H1 (cell line): ENCODE measurements around the gene ARMH1. TPM values are rescaled to one million over a fixed set of nuclear protein-coding genes. Genes with fewer than 3 reads are reported as not detected.

Source experiments
- CTCF ChIA-PET: fragments of 300-600 bp; sonication (Branson Sonifier 250); formaldehyde crosslinking; loops from one replicate; lab custom pipeline; 2021; ENCODE audit not compliant: partially characterized antibody; lab: Charles Lee
- POLR2A ChIA-PET: fragments of 300-600 bp; sonication (Branson Sonifier 250); formaldehyde crosslinking; loops from one replicate; lab custom pipeline; 2021; ENCODE audit warnings: inconsistent platforms; ENCODE audit not compliant: partially characterized antibody; lab: Charles Lee
- DNase-seq, 2 experiments: peaks; one replicate each; pipeline versions ENCODE4 v3.0.0 to v3.0.0-alpha.2; 2010 to 2022; ENCODE audit warnings: low spot score in 2 of 2, low read depth in 1 of 2, mixed read lengths in 1 of 2
- FAIRE-seq: peaks from 2 replicates; lab custom pipeline; 2011; peaks lifted over from hg19 to GRCh38; lab: Jason Lieb, UNC
- H2AFZ ChIP-seq: 2 replicates; pipeline ENCODE4 v1.8.1; 2012; ENCODE audit warnings: low read length, inconsistent platforms
- H2AK5ac ChIP-seq: 2 replicates; pipeline ENCODE4 v1.6.1; 2013; ENCODE audit warnings: low read depth, low read length
- H2BK120ac ChIP-seq: replicated peaks from 2 replicates; pipeline ENCODE3; 2013; ENCODE audit warnings: low read depth, low read length, inconsistent platforms
- H2BK12ac ChIP-seq: 2 replicates; pipeline ENCODE4 v1.6.1; 2013; ENCODE audit warnings: low read depth, low read length
- H2BK15ac ChIP-seq: 2 replicates; pipeline ENCODE4 v1.6.1; 2013; ENCODE audit warnings: low read length
- H2BK20ac ChIP-seq: 2 replicates; pipeline ENCODE4 v1.6.1; 2013; ENCODE audit warnings: low read length
- H2BK5ac ChIP-seq: 2 replicates; pipeline ENCODE4 v1.6.1; 2013; ENCODE audit warnings: low read depth, low read length
- H3K14ac ChIP-seq: 2 replicates; pipeline ENCODE4 v1.6.1; 2013; ENCODE audit warnings: inconsistent platforms; ENCODE audit not compliant: insufficient read length
- H3K18ac ChIP-seq: 2 replicates; pipeline ENCODE4 v1.6.1; 2013; ENCODE audit warnings: low read length; ENCODE audit errors: extremely low read depth
- H3K23ac ChIP-seq: 2 replicates; pipeline ENCODE4 v1.6.1; 2013; ENCODE audit warnings: inconsistent platforms; ENCODE audit not compliant: insufficient read length
- H3K23me2 ChIP-seq: 2 replicates; pipeline ENCODE4 v1.6.1; 2013; ENCODE audit warnings: low read depth, low read length
- H3K27ac ChIP-seq: 2 replicates; pipeline ENCODE4 v1.6.1; 2011; ENCODE audit warnings: low read depth, low read length, inconsistent platforms
- H3K27me3 ChIP-seq, 4 experiments: replicated peaks in 1 of 4; 1 replicate in 1 of 4; 2 replicates in 3 of 4; pipeline versions ENCODE4 v1.6.1 to v1.8.1; 2011 to 2013; ENCODE audit warnings: low read length in 3 of 4, mild to moderate bottlenecking in 3 of 4, inconsistent platforms in 2 of 4, mixed read lengths in 2 of 4, moderate library complexity in 1 of 4; ENCODE audit not compliant: control insufficient read depth in 3 of 4, insufficient read depth in 3 of 4; ENCODE audit errors: extremely low read depth in 1 of 4
- H3K36me3 ChIP-seq, 4 experiments: 2 replicates each; pipeline versions ENCODE4 v1.6.1 to v1.8.1; 2011 to 2013; ENCODE audit warnings: mild to moderate bottlenecking in 4 of 4, low read length in 3 of 4, moderate library complexity in 2 of 4, control low read depth in 1 of 4, inconsistent platforms in 1 of 4; ENCODE audit not compliant: insufficient read depth in 4 of 4, control insufficient read depth in 2 of 4
- H3K4ac ChIP-seq: replicated peaks from 2 replicates; pipeline ENCODE3; 2013; ENCODE audit warnings: low read length, low read depth, mixed read lengths, inconsistent platforms; ENCODE audit not compliant: insufficient read length
- H3K4me1 ChIP-seq, 4 experiments: replicated peaks in 1 of 4; 1 replicate in 1 of 4; 2 replicates in 3 of 4; pipeline versions ENCODE4 v1.6.1 to v1.8.1; 2011 to 2013; ENCODE audit warnings: low read length in 3 of 4, inconsistent platforms in 2 of 4, mixed read lengths in 1 of 4; ENCODE audit not compliant: insufficient read depth in 4 of 4, control insufficient read depth in 3 of 4
- H3K4me2 ChIP-seq, 2 experiments: 2 replicates each; pipeline versions ENCODE4 v1.6.1 to v1.8.1; 2011 to 2013; ENCODE audit warnings: low read depth in 2 of 2, low read length in 2 of 2, control low read depth in 1 of 2, inconsistent platforms in 1 of 2, mild to moderate bottlenecking in 1 of 2; ENCODE audit not compliant: insufficient read depth in 1 of 2
- H3K4me3 ChIP-seq, 4 experiments: fragments of 200-600, 300-600 bp in 1 of 4; sonication (generic), shearing (Covaris generic), sonication (Bioruptor Twin) in 1 of 4; 2 replicates each; pipeline versions ENCODE4 v1.5.1 to v1.8.1; 2011 to 2016; ENCODE audit warnings: low read length in 4 of 4, low read depth in 3 of 4, control low read depth in 2 of 4, inconsistent platforms in 2 of 4, mild to moderate bottlenecking in 2 of 4, mixed read lengths in 1 of 4, moderate library complexity in 1 of 4; ENCODE audit not compliant: insufficient read depth in 2 of 4; ENCODE audit errors: extremely low read depth in 1 of 4
- H3K56ac ChIP-seq: replicated peaks from 2 replicates; pipeline ENCODE3; 2013; ENCODE audit warnings: low read depth, mild to moderate bottlenecking, mixed read lengths, low read length, inconsistent platforms; ENCODE audit not compliant: insufficient read length
- H3K79me1 ChIP-seq: 2 replicates; pipeline ENCODE4 v1.6.1; 2013; ENCODE audit warnings: low read depth, low read length, control low read depth
- H3K79me2 ChIP-seq, 2 experiments: 2 replicates each; pipeline versions ENCODE4 v1.6.1 to v1.8.1; 2012 to 2013; ENCODE audit warnings: low read length in 2 of 2, mild to moderate bottlenecking in 2 of 2, inconsistent platforms in 1 of 2; ENCODE audit not compliant: insufficient read depth in 2 of 2, control insufficient read depth in 1 of 2
- H3K9ac ChIP-seq, 4 experiments: replicated peaks in 1 of 4; 1 replicate in 1 of 4; 2 replicates in 3 of 4; pipeline versions ENCODE4 v1.6.1 to v1.8.1; 2011 to 2013; ENCODE audit warnings: low read depth in 3 of 4, low read length in 3 of 4, control low read depth in 2 of 4, mild to moderate bottlenecking in 2 of 4, moderate library complexity in 2 of 4, inconsistent platforms in 1 of 4; ENCODE audit errors: extremely low read depth in 1 of 4
- H3K9me3 ChIP-seq, 2 experiments: 2 replicates each; pipeline versions ENCODE4 v1.6.1 to v1.8.1; 2012 to 2013; ENCODE audit warnings: mild to moderate bottlenecking in 2 of 2, moderate library complexity in 2 of 2, control low read depth in 1 of 2, inconsistent platforms in 1 of 2, low read depth in 1 of 2, low read length in 1 of 2, mixed read lengths in 1 of 2; ENCODE audit not compliant: insufficient read depth in 2 of 2
- H4K20me1 ChIP-seq, 2 experiments: replicated peaks in 1 of 2; 2 replicates each; pipeline versions ENCODE3 to v1.8.1; 2011 to 2013; ENCODE audit warnings: inconsistent platforms in 2 of 2, low read length in 2 of 2, mild to moderate bottlenecking in 1 of 2; ENCODE audit not compliant: insufficient read depth in 2 of 2, control insufficient read depth in 1 of 2
- H4K5ac ChIP-seq: 2 replicates; pipeline ENCODE4 v1.6.1; 2013; ENCODE audit warnings: low read length, low read depth, mixed read lengths, inconsistent platforms; ENCODE audit not compliant: insufficient read length
- H4K8ac ChIP-seq: 2 replicates; pipeline ENCODE4 v1.8.0; 2013; ENCODE audit warnings: mild to moderate bottlenecking, moderate library complexity, low read length, inconsistent platforms; ENCODE audit not compliant: insufficient read depth; ENCODE audit errors: extremely low read depth
- H4K91ac ChIP-seq: replicated peaks from 2 replicates; pipeline ENCODE3; 2013; ENCODE audit warnings: low read length, mixed read lengths, inconsistent platforms; ENCODE audit not compliant: insufficient read length
- BCL11A ChIP-seq, 2 experiments: IDR thresholded peaks; one replicate each; pipeline ENCODE4 v1.6.1; 2011; ENCODE audit warnings: low read depth in 2 of 2, low read length in 2 of 2, mild to moderate bottlenecking in 2 of 2
- EP300 ChIP-seq, 2 experiments: IDR thresholded peaks; 1 replicate in 1 of 2; 2 replicates in 1 of 2; pipeline ENCODE4 v1.6.1; 2011 to 2012; ENCODE audit warnings: low read depth in 2 of 2, low read length in 2 of 2, mild to moderate bottlenecking in 2 of 2, borderline replicate concordance in 1 of 2, inconsistent platforms in 1 of 2, moderate library complexity in 1 of 2
- EZH2 ChIP-seq: fragments of 200-600 bp; sonication (generic); IDR thresholded peaks from 2 replicates; pipeline ENCODE4 v1.7.1; 2012; ENCODE audit warnings: low read depth, mild to moderate bottlenecking, moderate library complexity, low read length, inconsistent platforms; ENCODE audit not compliant: severe bottlenecking
- GTF2F1 ChIP-seq: IDR thresholded peaks from 2 replicates; pipeline ENCODE4 v1.6.1; 2012; ENCODE audit warnings: low read depth, low read length, improper control_type of control experiment, borderline replicate concordance
- MAX ChIP-seq: IDR thresholded peaks from 2 replicates; pipeline ENCODE4 v1.6.1; 2012; ENCODE audit warnings: inconsistent platforms
- RBBP5 ChIP-seq: IDR thresholded peaks from 2 replicates; pipeline ENCODE4 v1.7.1; 2012; ENCODE audit warnings: low read depth, mild to moderate bottlenecking, inconsistent platforms, low read length, moderate library complexity, borderline replicate concordance
- WGBS, 2 experiments: shearing (Covaris generic) in 1 of 2; methylation state at CpG; one replicate each; pipeline versions ENCODE4 v1.1.6 to v1.1.7; 2013 to 2015; ENCODE audit warnings: low lambda C conversion rate in 2 of 2, mixed read lengths in 2 of 2, inconsistent platforms in 1 of 2, low coverage in 1 of 2, missing lambda C conversion rate in 1 of 2; ENCODE audit not compliant: insufficient replicate concordance in 2 of 2, insufficient coverage in 1 of 2, insufficient read length in 1 of 2; ENCODE audit errors: extremely low coverage in 1 of 2, missing lambda C conversion rate in 1 of 2; 5-methylcytosine and 5-hydroxymethylcytosine counted together
- polyA plus RNA-seq, 7 experiments: library from polyadenylated mRNA; depleted of rRNA in 3 of 7; stranded (reverse) in 5 of 7; unstranded in 2 of 7; fragments of >200 nt in 5 of 7; fragments of 200-250 nt in 2 of 7; gene quantifications; 1 replicate in 5 of 7; 2 replicates in 1 of 7; 4 replicates in 1 of 7; pipeline versions ENCODE4 v1.2.1 to v1.2.3, GENCODE V29; 2011 to 2013; ENCODE audit warnings: missing spikeins in 2 of 7, mixed read lengths in 2 of 7
- total RNA-seq: library from RNA; stranded (reverse); fragmentation: NEBNext Ultra II Directional; extraction: Animal tissue kit (Norgen Biotek cat#: 25700); gene quantifications from 2 replicates; pipeline ENCODE4 v1.2.1, GENCODE V29; 2021
- TF ChIP-seq, protein P1 (sequence below): IDR thresholded peaks from 2 replicates; pipeline ENCODE4 v1.6.1; 2011; ENCODE audit warnings: low read length, improper control_type of control experiment

ARMH1 gene
- total and polyA plus RNA-seq, 2 of the 8 experiments (the other 6 are each of a cell fraction or from before 2014, with no cell fraction given): 0.82 to 0.85 TPM

DNA sequence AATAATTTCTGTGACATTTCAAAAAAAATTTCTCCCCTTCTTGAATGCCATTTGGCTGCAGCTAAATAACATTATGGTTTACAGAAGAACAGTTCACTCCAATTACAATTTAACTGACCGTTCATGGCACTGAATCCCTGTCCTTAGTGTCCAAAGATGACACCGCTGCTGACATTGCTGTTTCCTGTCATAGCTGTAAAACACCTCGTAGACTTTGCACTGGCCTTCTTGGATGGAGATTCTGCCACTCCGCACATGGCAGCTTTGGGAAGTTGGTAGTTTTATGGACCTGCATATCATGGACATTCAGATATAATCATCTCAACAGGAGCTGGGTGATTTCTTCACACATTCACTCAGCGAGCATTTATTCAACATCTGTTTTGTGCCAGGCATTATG, 5.0 kb downstream of the ARMH1 start:
- no peak overlapping the region for H3K18ac ChIP-seq
- H2BK15ac ChIP-seq: 0 out of 2 replicates have a peak overlapping the region, but pooled peaks have one; percentile 21
- H3K14ac ChIP-seq: no peak overlapping the region
- FAIRE-seq (no peak), DNase-seq (no peak)
- peaks cover 6% of the 10 kb centered on the region for H3K23me2 ChIP-seq
- no peaks in the 10 kb centered on the region for H3K9me3 ChIP-seq
- no peak overlapping the region for H3K23ac ChIP-seq
- no peak overlapping the region for H3K9ac ChIP-seq
- H2BK20ac ChIP-seq: no peak overlapping the region
- H3K56ac ChIP-seq: no peak overlapping the region
- H2AFZ ChIP-seq: no peak overlapping the region
- ChIA-PET POLR2A (interaction anchor here (1.2 to 2.2 kb wide), 3 partner anchors 8 to 42 kb away, joined by 3 to 7 read pairs (median 3); no protein-coding TSS in a partner anchor), CTCF (interaction anchor here (1.3 kb wide), 1 partner anchor 28 kb away, joined by 3 read pairs; no protein-coding TSS in a partner anchor)
- H3K4me2 ChIP-seq: no peak overlapping the region
- H4K8ac ChIP-seq: no peak overlapping the region
- no peak overlapping the region; the same call in 1 of the 2 replicates for H2BK5ac ChIP-seq
- no peaks in the 10 kb centered on the region for H3K79me2 ChIP-seq
- H4K20me1 ChIP-seq: no peaks in the 10 kb centered on the region
- H3K4ac ChIP-seq: no peak overlapping the region
- H2BK120ac ChIP-seq: no peak overlapping the region
- peaks cover 5 to 14% (median 10%) of the 10 kb centered on the region in 4 experiments; a peak in 5 of 7 replicates for H3K4me1 ChIP-seq
- H3K79me1 ChIP-seq: no peaks in the 10 kb centered on the region
- H4K91ac ChIP-seq: no peak overlapping the region
- H3K36me3 ChIP-seq: no peaks in the 10 kb centered on the region; a peak in 2 of 8 replicates
- no peak overlapping the region for H3K27ac ChIP-seq
- H2BK12ac ChIP-seq: no peak overlapping the region
- WGBS, 2 experiments: 89% methylated on average over 5 of the region's 5 CpGs; no CpG with 5 or more reads in 1 of the 2 experiments
- H3K4me3 ChIP-seq: no peak overlapping the region
- H3K27me3 ChIP-seq: no peaks in the 10 kb centered on the region
- H2AK5ac ChIP-seq: no peak overlapping the region
- no peak overlapping the region for H4K5ac ChIP-seq
- no peak for TF ChIP-seq RBBP5
- TF ChIP-seq EZH2: no peak
- TF ChIP-seq MAX: no peak
- TF ChIP-seq, protein P1, sequence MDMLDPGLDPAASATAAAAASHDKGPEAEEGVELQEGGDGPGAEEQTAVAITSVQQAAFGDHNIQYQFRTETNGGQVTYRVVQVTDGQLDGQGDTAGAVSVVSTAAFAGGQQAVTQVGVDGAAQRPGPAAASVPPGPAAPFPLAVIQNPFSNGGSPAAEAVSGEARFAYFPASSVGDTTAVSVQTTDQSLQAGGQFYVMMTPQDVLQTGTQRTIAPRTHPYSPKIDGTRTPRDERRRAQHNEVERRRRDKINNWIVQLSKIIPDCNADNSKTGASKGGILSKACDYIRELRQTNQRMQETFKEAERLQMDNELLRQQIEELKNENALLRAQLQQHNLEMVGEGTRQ: no peak
- no peak for TF ChIP-seq GTF2F1
- no peak for TF ChIP-seq EP300 (IDR thresholded peaks at IDR 0.05; ENCODE audit: borderline replicate concordance in 1 of 2, low read depth in 2 of 2, low read length in 2 of 2)
- no peak for TF ChIP-seq BCL11A (IDR thresholded peaks at IDR 0.05; ENCODE audit: low read depth in 2 of 2, low read length in 2 of 2)
